NB4 (cell line): ENCODE measurements around the gene GBP6.
"Not testable (repeated sequence)": the region's sequence is repeated elsewhere in the genome, so short reads cannot be mapped to it uniquely, and the experiment has no call there.

Experiments used
- MYC ChIP-seq: IDR thresholded peaks from 2 replicates; pipeline ENCODE4 v1.6.1; 2011; ENCODE audit warnings: low read depth, low read length
- POLR2A ChIP-seq: IDR thresholded peaks from 2 replicates; pipeline ENCODE4 v1.6.1; 2011; ENCODE audit warnings: mild to moderate bottlenecking; ENCODE audit not compliant: insufficient read length; ENCODE audit errors: extremely low read depth
- TF ChIP-seq, protein P1 (sequence below): IDR thresholded peaks from one replicate; pipeline ENCODE4 v1.5.1; 2012; ENCODE audit warnings: low read depth, low read length

DNA sequence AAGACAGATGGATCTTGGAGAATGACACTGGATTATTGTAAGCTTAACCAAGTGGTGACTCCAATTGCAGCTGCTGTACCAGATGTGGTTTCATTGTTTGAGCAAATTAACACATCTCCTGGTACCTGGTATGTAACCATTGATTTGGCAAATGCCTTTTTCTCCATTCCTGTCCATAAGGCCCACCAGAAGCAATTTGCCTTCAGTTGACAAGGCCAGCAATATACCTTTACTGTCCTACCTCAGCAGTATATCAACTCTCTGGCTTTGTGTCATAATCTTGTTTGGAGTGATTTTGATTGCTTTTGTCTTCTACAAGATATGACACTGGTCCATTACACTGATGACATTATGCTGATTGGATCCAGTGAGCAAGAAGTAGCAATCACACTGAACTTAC, 18.4 kb upstream of the GBP6 start:
- not testable (repeated sequence) for TF ChIP-seq POLR2A, MYC
- TF ChIP-seq, protein P1, sequence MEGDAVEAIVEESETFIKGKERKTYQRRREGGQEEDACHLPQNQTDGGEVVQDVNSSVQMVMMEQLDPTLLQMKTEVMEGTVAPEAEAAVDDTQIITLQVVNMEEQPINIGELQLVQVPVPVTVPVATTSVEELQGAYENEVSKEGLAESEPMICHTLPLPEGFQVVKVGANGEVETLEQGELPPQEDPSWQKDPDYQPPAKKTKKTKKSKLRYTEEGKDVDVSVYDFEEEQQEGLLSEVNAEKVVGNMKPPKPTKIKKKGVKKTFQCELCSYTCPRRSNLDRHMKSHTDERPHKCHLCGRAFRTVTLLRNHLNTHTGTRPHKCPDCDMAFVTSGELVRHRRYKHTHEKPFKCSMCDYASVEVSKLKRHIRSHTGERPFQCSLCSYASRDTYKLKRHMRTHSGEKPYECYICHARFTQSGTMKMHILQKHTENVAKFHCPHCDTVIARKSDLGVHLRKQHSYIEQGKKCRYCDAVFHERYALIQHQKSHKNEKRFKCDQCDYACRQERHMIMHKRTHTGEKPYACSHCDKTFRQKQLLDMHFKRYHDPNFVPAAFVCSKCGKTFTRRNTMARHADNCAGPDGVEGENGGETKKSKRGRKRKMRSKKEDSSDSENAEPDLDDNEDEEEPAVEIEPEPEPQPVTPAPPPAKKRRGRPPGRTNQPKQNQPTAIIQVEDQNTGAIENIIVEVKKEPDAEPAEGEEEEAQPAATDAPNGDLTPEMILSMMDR: not testable (repeated sequence)
